Astrocyte (in vitro differentiated cells and primary cell): ENCODE results near the gene MKKS. TPM values are rescaled to one million over a fixed set of nuclear protein-coding genes. Genes with fewer than 3 reads are reported as not detected.

Experiments
- DNase-seq: peaks from one replicate; pipeline ENCODE4 v3.0.0-alpha.2; 2010; ENCODE audit warnings: low read depth
- FAIRE-seq: peaks from 2 replicates; lab custom pipeline; 2011; peaks lifted over from hg19 to GRCh38; lab: Jason Lieb, UNC
- H2AFZ ChIP-seq: 2 replicates; pipeline ENCODE4 v1.6.0; 2012; ENCODE audit warnings: low read depth, low read length, inconsistent platforms
- H3K27ac ChIP-seq: 2 replicates; pipeline ENCODE4 v1.5.1; 2011; ENCODE audit warnings: low read depth, low read length, inconsistent platforms
- H3K27me3 ChIP-seq: 2 replicates; pipeline ENCODE4 v1.6.0; 2011; ENCODE audit warnings: low read length, inconsistent platforms; ENCODE audit not compliant: insufficient read depth
- H3K36me3 ChIP-seq: 2 replicates; pipeline ENCODE4 v1.5.1; 2011; ENCODE audit warnings: low read length, inconsistent platforms; ENCODE audit not compliant: insufficient read depth
- H3K4me1 ChIP-seq: 2 replicates; pipeline ENCODE4 v1.5.1; 2011; ENCODE audit warnings: low read length, inconsistent platforms; ENCODE audit not compliant: insufficient read depth
- H3K4me2 ChIP-seq: 2 replicates; pipeline ENCODE4 v1.6.0; 2012; ENCODE audit warnings: low read length, inconsistent platforms
- H3K4me3 ChIP-seq: 2 replicates; pipeline ENCODE4 v1.5.1; 2011; ENCODE audit warnings: low read depth, mild to moderate bottlenecking, low read length, inconsistent platforms; ENCODE audit not compliant: insufficient read depth
- H3K79me2 ChIP-seq: 2 replicates; pipeline ENCODE4 v1.6.0; 2012; ENCODE audit warnings: mild to moderate bottlenecking, low read length, inconsistent platforms; ENCODE audit not compliant: insufficient read depth
- H3K9ac ChIP-seq: 2 replicates; pipeline ENCODE4 v1.6.0; 2012; ENCODE audit warnings: mild to moderate bottlenecking, low read length, inconsistent platforms
- H3K9me3 ChIP-seq: 2 replicates; pipeline ENCODE4 v1.5.1; 2012; ENCODE audit warnings: low read depth, mild to moderate bottlenecking, low read length, inconsistent platforms; ENCODE audit not compliant: insufficient read depth
- H4K20me1 ChIP-seq: 2 replicates; pipeline ENCODE4 v1.6.0; 2012; ENCODE audit warnings: low read length, inconsistent platforms; ENCODE audit not compliant: insufficient read depth
- H3K27ac Mint-ChIP-seq: one replicate; pipeline ENCODE4 v1.8.0; 2021; ENCODE audit warnings: mild to moderate bottlenecking, mixed read lengths; ENCODE audit not compliant: unreplicated experiment
- H3K27me3 Mint-ChIP-seq: one replicate; pipeline ENCODE4 v1.8.0; 2021; ENCODE audit warnings: low read depth, mixed read lengths; ENCODE audit not compliant: unreplicated experiment
- H3K36me3 Mint-ChIP-seq: one replicate; pipeline ENCODE4 v1.8.0; 2021; ENCODE audit warnings: low read depth, mixed read lengths; ENCODE audit not compliant: unreplicated experiment
- H3K4me1 Mint-ChIP-seq: one replicate; pipeline ENCODE4 v1.8.0; 2021; ENCODE audit warnings: low read depth, mixed read lengths; ENCODE audit not compliant: unreplicated experiment
- H3K4me3 Mint-ChIP-seq: one replicate; pipeline ENCODE4 v1.8.0; 2021; ENCODE audit warnings: mild to moderate bottlenecking, moderate library complexity, mixed read lengths; ENCODE audit not compliant: unreplicated experiment
- H3K9me3 Mint-ChIP-seq: one replicate; pipeline ENCODE4 v1.8.0; 2021; ENCODE audit warnings: mild to moderate bottlenecking, mixed read lengths; ENCODE audit not compliant: unreplicated experiment
- EZH2 ChIP-seq: IDR thresholded peaks from 2 replicates; pipeline ENCODE4 v1.6.1; 2012; ENCODE audit warnings: mild to moderate bottlenecking, low read length, inconsistent platforms; ENCODE audit not compliant: insufficient read depth
- total RNA-seq: library from RNA; stranded (reverse); gene quantifications from 2 replicates; pipeline ENCODE4 v1.2.1, GENCODE V29; 2021
- TF ChIP-seq, protein P1 (sequence below): IDR thresholded peaks from 2 replicates; pipeline ENCODE4 v1.5.1; 2011; ENCODE audit warnings: low read depth, mild to moderate bottlenecking, inconsistent platforms, low read length, moderate library complexity; ENCODE audit not compliant: insufficient read depth

MKKS gene
- total RNA-seq, 1 donor from 2014 or later = 13.4 TPM

DNA sequence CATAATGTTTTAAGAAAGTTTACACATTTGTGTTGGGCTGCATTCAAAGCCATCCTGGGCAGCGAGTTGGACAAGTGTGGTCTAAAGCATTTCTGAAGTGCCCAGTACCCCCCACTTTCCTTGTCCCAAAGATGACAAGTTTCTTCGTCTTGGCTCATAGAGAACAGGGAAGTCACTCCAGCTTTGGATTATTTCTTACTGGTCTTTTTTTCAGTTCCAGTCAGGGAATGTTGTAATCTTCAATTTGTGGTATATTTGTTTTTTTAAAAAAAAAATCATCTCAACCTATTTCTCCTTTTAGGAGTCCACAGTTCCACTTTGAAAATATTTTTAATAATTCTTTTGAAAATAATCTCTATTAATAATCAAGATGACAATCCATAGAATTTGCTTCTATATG, 35.0 kb upstream of the MKKS start:
- no peak overlapping the region for H3K27ac ChIP-seq
- H3K27ac Mint-ChIP-seq = peak overlapping the region; percentile 11
- H3K27me3 Mint-ChIP-seq = no peaks in the 10 kb centered on the region
- no peaks in the 10 kb centered on the region for H3K27me3 ChIP-seq
- H2AFZ ChIP-seq = no peak overlapping the region
- H4K20me1 ChIP-seq = no peaks in the 10 kb centered on the region
- peaks cover 2% of the 10 kb centered on the region for H3K36me3 Mint-ChIP-seq
- TF ChIP-seq EZH2 = no peak
- TF ChIP-seq, protein P1, sequence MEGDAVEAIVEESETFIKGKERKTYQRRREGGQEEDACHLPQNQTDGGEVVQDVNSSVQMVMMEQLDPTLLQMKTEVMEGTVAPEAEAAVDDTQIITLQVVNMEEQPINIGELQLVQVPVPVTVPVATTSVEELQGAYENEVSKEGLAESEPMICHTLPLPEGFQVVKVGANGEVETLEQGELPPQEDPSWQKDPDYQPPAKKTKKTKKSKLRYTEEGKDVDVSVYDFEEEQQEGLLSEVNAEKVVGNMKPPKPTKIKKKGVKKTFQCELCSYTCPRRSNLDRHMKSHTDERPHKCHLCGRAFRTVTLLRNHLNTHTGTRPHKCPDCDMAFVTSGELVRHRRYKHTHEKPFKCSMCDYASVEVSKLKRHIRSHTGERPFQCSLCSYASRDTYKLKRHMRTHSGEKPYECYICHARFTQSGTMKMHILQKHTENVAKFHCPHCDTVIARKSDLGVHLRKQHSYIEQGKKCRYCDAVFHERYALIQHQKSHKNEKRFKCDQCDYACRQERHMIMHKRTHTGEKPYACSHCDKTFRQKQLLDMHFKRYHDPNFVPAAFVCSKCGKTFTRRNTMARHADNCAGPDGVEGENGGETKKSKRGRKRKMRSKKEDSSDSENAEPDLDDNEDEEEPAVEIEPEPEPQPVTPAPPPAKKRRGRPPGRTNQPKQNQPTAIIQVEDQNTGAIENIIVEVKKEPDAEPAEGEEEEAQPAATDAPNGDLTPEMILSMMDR = no peak
- H3K9me3 Mint-ChIP-seq = no peaks in the 10 kb centered on the region
- no peaks in the 10 kb centered on the region for H3K9me3 ChIP-seq
- no peak overlapping the region for H3K9ac ChIP-seq
- H3K4me3 ChIP-seq = no peak overlapping the region
- FAIRE-seq = no peak
- DNase-seq = no peak
- no peak overlapping the region for H3K4me3 Mint-ChIP-seq
- no peaks in the 10 kb centered on the region for H3K79me2 ChIP-seq
- H3K4me1 Mint-ChIP-seq = peaks cover 47% of the 10 kb centered on the region
- no peaks in the 10 kb centered on the region for H3K36me3 ChIP-seq
- no peak overlapping the region for H3K4me2 ChIP-seq
- H3K4me1 ChIP-seq = peaks cover 8% of the 10 kb centered on the region

DNA sequence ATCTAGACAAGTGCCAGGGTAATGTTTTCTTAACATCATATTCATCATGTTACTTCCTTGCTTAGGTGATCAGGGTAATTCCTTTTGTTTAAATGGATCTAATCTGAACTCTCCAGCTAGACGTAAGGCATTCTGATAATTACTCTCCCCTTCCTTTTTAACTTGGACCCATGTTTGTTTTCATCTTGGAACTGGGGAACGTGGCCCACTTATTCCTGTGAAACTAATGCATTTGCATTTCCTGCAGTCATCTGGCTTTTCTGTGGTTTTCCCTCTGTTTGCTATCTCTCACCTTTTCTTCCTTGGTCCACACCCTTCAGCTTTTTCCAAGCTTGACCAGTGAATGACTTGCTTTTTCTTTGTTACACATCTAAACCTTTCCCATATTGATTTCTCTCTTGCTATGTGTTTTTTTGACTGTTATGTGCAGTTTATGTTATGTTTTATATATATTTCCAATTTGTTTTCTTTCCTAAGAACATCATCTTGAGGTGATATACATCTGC, 34.4 kb upstream of the MKKS start:
- peak overlapping the region; percentile 86 for H3K27ac Mint-ChIP-seq
- H3K27me3 ChIP-seq = no peaks in the 10 kb centered on the region
- no peak overlapping the region for H3K4me3 ChIP-seq
- no peak overlapping the region for H3K27ac ChIP-seq
- H3K36me3 ChIP-seq = no peaks in the 10 kb centered on the region
- H3K4me3 Mint-ChIP-seq = no peak overlapping the region
- FAIRE-seq = no peak
- H2AFZ ChIP-seq = no peak overlapping the region
- H4K20me1 ChIP-seq = no peaks in the 10 kb centered on the region
- peaks cover 8% of the 10 kb centered on the region for H3K4me1 ChIP-seq
- no peak overlapping the region for H3K9ac ChIP-seq
- peaks cover 2% of the 10 kb centered on the region for H3K9me3 Mint-ChIP-seq
- peaks cover 2% of the 10 kb centered on the region for H3K36me3 Mint-ChIP-seq
- no peaks in the 10 kb centered on the region for H3K79me2 ChIP-seq
- peak overlapping the region; percentile 0 for H3K4me2 ChIP-seq
- no peak for DNase-seq
- H3K27me3 Mint-ChIP-seq = no peaks in the 10 kb centered on the region
- H3K4me1 Mint-ChIP-seq = peaks cover 47% of the 10 kb centered on the region
- TF ChIP-seq EZH2 = no peak
- TF ChIP-seq, protein P1 = no peak
- H3K9me3 ChIP-seq = no peaks in the 10 kb centered on the region

DNA sequence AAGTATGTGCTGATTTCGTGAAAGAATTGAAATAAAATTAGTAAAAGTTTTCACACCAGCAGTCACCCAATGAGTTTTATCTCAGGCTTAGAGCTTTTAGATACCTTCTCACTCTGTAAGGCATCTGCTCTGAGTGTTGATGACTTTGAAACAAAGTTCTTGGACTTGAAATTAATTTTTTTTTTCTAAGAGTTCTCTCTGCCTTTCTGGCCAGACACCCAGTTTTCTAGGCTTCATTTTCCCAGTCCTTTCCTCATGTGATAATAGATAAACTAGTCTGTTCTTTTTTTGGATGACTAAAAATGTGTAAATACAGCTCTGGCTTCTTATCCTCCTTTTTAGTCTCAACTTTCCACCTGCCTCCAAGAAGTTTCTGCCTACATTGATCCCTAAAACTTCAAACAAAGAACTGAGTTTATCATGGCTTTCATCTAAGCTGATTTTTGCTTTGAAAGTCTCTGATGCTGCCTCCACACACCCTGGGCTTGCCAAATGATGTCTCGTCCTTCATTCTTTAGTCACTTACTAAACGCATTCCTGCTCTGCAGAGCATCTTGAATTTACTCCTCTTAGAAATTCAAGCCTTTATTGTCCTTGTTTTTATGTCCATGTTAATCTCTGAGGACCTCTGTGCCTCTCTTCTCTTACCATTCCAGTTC, 33.8 kb upstream of the MKKS start:
- Histone ChIP-seq H3K9ac (no peak overlapping the region), H3K4me1 (peaks cover 8% of the 10 kb centered on the region), H4K20me1 (no peaks in the 10 kb centered on the region), H3K27me3 (no peaks in the 10 kb centered on the region), H3K4me2 (peak overlapping the region; percentile 0), H3K36me3 (no peaks in the 10 kb centered on the region), H3K4me3 (no peak overlapping the region), H3K27ac (no peak overlapping the region), H3K9me3 (no peaks in the 10 kb centered on the region), H2AFZ (no peak overlapping the region), H3K79me2 (no peaks in the 10 kb centered on the region)
- no peaks in the 10 kb centered on the region for H3K27me3 Mint-ChIP-seq
- H3K36me3 Mint-ChIP-seq = peaks cover 2% of the 10 kb centered on the region
- DNase-seq = no peak
- TF ChIP-seq, protein P1 = no peak
- no peak for TF ChIP-seq EZH2
- FAIRE-seq = peak; percentile 58
- peaks cover 3% of the 10 kb centered on the region for H3K9me3 Mint-ChIP-seq
- peak overlapping the region; percentile 86 for H3K27ac Mint-ChIP-seq
- peaks cover 41% of the 10 kb centered on the region for H3K4me1 Mint-ChIP-seq
- H3K4me3 Mint-ChIP-seq = no peak overlapping the region
